PFSK-1 (cell line): Measurements from ENCODE around the gene PSPC1.

Source experiments
- POLR2AphosphoS5 ChIP-seq: IDR thresholded peaks from 2 replicates; pipeline ENCODE4 v1.6.1; 2012; ENCODE audit warnings: low read depth, mild to moderate bottlenecking, control low read depth, low read length, moderate library complexity
- SIN3A ChIP-seq: IDR thresholded peaks from 2 replicates; pipeline ENCODE4 v1.6.1; 2012; ENCODE audit warnings: mild to moderate bottlenecking, low read length, moderate library complexity, borderline replicate concordance; ENCODE audit not compliant: insufficient read depth
- TAF1 ChIP-seq: IDR thresholded peaks from 2 replicates; pipeline ENCODE4 v1.6.1; 2012; ENCODE audit warnings: low read length, control low read depth, borderline replicate concordance; ENCODE audit not compliant: insufficient read depth
- TF ChIP-seq, protein P1 (sequence below), 2 experiments: IDR thresholded peaks; 2 replicates each; pipeline versions ENCODE4 v1.6.1 to v1.8.0; 2011 to 2012; ENCODE audit warnings: low read depth in 2 of 2, low read length in 2 of 2, control low read depth in 1 of 2, inconsistent platforms in 1 of 2, mild to moderate bottlenecking in 1 of 2, moderate library complexity in 1 of 2; ENCODE audit not compliant: insufficient read depth in 1 of 2

DNA sequence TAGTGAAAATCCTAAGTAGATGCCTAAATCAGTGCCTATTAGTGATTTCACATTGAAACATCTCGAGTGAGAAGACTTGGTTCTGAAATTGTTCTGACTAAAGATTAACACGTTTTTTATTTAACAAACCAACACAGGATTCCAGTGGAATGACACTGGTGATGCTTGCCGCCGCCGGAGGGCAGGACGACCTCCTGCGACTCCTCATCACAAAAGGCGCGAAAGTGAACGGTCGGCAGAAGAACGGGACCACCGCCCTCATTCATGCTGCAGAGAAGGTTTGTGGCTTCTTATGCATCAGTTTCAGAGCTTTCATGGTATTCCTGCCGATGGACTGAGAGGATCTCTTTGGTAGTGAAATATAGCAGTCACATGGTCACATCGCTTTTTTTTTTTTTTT is 121.2 kb downstream of the PSPC1 start:
- TF ChIP-seq POLR2AphosphoS5 (no peak), TAF1 (no peak), SIN3A (no peak)
- TF ChIP-seq, protein P1, sequence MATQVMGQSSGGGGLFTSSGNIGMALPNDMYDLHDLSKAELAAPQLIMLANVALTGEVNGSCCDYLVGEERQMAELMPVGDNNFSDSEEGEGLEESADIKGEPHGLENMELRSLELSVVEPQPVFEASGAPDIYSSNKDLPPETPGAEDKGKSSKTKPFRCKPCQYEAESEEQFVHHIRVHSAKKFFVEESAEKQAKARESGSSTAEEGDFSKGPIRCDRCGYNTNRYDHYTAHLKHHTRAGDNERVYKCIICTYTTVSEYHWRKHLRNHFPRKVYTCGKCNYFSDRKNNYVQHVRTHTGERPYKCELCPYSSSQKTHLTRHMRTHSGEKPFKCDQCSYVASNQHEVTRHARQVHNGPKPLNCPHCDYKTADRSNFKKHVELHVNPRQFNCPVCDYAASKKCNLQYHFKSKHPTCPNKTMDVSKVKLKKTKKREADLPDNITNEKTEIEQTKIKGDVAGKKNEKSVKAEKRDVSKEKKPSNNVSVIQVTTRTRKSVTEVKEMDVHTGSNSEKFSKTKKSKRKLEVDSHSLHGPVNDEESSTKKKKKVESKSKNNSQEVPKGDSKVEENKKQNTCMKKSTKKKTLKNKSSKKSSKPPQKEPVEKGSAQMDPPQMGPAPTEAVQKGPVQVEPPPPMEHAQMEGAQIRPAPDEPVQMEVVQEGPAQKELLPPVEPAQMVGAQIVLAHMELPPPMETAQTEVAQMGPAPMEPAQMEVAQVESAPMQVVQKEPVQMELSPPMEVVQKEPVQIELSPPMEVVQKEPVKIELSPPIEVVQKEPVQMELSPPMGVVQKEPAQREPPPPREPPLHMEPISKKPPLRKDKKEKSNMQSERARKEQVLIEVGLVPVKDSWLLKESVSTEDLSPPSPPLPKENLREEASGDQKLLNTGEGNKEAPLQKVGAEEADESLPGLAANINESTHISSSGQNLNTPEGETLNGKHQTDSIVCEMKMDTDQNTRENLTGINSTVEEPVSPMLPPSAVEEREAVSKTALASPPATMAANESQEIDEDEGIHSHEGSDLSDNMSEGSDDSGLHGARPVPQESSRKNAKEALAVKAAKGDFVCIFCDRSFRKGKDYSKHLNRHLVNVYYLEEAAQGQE (IDR thresholded peaks at IDR 0.05; ENCODE audit: insufficient read depth in 1 of 2, low read depth in 2 of 2, low read length in 2 of 2): no peak
